ENCODE measurements around the gene COPS9. TPM values are rescaled to one million over a fixed set of nuclear protein-coding genes. Genes with fewer than 3 reads are reported as not detected.
A peak's percentile ranks its signal among the peaks of the same experiment; 100 is the strongest.

COPS9 gene
- 178 and 269 TPM in 2 replicates for total RNA-seq (2014; rRNA removed; shearing (Covaris generic))

DNA sequence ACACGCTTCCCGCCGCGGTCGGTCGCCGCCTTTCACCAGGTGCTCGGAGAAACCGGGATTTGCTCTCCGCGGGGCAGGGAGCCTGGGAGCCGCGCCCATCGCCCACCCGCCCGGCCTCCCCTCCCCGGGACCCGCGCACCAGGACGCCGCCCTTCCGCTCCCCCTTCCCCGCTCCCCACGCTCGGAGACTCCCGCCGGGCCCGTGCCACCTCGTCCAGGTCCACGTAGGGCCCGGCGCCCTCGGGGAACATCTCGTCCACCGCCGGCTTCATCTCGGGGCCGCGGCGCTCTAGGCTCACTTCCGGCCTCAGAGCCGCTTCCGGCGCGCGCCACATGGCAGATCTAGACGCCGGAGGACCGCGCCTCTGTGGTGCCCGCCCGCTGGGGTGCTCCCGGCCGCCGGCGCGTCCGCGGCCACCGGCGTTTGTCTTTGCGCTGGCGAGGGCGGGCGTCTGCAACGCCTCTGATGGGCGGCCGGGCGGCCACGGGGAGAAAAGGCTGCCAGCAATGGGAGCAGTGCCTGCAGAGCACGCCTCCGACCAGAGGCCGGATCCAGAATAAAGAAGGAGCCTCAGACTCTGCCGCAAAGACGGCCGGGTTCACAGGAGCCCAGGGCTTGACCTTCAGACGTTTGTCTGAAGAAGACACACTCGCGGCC, at the start of gene COPS9:
Gene COPS9 (minus strand): TSS at position 293 of the 658 bp plus-strand sequence. CDS start 21 bp downstream, at position 272.
- DNase-seq (ENCODE audit: low spot score): peak; percentile 67

DNA sequence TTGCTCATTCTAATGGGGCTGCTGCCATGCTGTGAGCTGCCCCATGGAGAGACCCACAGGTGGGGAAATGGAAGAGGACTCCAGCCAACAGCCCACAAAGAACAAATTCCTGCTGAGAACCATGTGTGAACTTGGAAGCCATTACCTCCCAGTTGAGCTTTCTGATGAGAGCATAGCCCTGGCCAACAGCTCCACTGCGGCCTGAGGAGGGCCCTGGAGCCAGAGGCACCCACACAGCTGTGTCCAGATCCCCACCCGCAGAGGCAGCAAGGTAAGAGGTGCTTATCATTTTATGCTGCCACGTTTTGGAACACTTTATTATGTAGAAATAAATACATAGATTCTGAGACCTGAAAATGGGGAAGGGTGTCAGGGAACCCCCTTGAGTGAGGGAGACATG, 48.6 kb upstream of the COPS9 start:
- no peak for DNase-seq (ENCODE audit: low spot score)

GRCh38 chr2:240183875-240184590, 47.9 kb upstream of the COPS9 start:
- DNase-seq (ENCODE audit: low spot score): no peak

- no peak for DNase-seq (ENCODE audit: low spot score)
These were observed 47.1 kb upstream of the COPS9 start for GRCh38 chr2:240183006-240183874.

DNA sequence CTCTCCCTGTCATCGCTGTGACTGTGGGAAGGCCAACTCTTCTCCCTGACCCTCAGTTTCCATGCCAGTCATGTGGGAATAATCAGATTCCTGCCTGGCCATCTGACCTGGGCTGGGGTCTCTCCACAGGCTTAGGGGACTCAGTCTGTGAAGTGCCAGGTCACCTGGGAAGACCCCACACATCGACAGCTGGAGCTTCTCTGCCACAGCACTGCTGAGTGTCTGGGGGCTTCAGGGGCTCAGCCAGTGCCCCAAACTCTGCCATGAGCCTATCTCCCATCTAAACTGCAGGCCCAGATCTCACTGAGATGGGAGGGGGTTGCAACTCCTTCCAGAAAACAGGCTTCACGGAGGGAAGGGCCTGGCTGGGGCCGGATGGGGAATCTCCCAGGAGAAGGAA, 46.4 kb upstream of the COPS9 start:
- no peak for DNase-seq (ENCODE audit: low spot score)

DNA sequence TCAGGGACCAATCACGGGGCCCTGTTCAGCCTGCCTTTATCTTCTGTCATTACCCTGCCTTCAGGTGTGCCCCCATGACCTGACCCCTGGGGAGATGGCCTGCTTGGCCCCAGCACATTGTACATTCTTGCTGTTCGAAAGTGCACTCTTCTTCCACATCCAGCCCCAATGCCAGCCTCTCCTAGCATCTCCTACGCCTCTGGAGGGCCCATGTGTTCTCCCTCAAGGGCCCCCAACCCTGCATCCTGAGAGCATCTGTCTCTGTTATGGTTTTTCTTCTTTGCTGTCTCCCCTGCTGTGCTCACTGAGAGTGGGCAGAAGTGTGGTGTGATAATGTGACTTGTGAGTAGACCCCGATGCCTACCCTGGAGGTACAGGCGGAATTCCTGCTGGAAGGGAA, 45.9 kb upstream of the COPS9 start:
- no peak for DNase-seq (ENCODE audit: low spot score)

DNA sequence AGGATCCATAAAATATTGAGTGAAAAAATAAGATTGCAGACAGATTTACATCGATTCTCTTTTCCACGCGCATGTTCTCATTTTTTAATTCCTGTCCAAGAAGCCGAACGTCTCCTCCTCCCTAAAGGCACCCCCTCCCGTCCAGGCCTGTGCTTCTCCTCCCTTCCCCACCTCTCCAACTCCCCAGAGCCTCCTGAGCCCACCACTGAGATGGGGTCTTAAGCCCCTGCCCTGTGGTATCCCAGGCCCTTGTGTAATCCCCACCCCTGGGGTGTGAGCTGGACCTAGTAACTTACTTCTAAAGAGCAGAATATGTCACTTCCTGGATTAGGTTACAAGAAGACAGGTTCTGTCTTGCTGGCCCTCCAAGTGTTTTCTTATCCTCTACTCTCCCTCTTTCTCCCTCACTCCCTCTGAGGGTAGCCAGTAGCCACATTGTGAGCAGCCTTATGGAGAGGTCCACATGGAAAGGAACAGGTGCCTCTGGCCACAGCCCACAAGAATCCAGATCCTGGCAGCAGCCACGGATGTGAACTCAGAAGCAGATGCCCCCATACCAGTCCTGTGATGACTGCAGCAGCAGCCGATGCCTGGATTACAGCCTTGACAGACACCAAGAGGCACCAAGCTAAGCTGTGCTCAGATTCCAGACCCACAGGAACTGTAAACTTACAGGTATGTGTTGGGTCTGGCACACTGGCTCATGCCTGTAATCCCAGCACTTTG, 44.0 kb upstream of the COPS9 start:
- DNase-seq (ENCODE audit: low spot score): no peak

- no peak for DNase-seq (ENCODE audit: low spot score)
These were observed 43.2 kb upstream of the COPS9 start for GRCh38 chr2:240179186-240179815.

DNA sequence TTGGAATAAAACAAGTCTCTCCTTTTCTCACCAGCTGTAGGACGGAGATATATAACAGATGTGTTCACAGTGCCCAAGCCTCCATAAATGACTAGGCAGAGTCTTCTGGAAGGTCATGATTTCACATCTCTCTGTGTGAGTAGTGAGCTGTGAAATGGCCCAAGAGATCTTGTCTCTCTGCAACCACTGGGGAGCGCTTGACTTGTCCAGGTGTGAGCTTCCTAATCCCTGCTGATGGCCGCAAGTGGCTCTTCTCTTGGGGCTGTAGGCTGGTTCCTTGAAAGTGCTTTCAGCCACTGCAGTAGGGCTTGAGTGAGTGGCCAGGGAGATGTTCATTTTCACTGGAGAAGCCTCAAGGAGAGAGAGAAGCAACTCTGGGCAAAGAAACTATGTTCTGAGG, 42.5 kb upstream of the COPS9 start:
- DNase-seq (ENCODE audit: low spot score): no peak

GRCh38 chr2:240174496-240174895, 38.4 kb upstream of the COPS9 start:
- DNase-seq (ENCODE audit: low spot score): no peak

GRCh38 chr2:240172071-240172895, 36.2 kb upstream of the COPS9 start:
- DNase-seq (ENCODE audit: low spot score): no peak

GRCh38 chr2:240170883-240171282, 34.8 kb upstream of the COPS9 start:
- no peak for DNase-seq (ENCODE audit: low spot score)

DNA sequence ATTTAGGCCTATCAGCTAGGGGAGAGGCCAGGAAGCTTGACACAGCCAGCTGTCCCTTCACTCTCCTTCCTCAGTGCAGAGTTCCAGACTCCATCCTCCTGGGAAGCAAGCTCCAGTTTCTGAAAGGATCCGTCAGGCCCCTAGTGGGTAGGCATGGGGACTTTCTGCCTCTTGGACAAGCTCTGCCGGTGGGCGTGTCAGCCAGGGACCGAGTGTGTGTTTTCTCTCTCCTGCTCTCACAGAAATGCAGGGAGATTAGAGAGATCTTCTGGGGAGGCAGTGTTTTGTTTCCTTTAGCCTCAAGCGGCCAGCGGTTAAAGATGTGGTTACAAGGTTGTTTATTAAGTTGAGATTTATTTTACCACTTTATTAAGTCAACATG, 34.2 kb upstream of the COPS9 start:
- no peak for DNase-seq (ENCODE audit: low spot score)

DNA sequence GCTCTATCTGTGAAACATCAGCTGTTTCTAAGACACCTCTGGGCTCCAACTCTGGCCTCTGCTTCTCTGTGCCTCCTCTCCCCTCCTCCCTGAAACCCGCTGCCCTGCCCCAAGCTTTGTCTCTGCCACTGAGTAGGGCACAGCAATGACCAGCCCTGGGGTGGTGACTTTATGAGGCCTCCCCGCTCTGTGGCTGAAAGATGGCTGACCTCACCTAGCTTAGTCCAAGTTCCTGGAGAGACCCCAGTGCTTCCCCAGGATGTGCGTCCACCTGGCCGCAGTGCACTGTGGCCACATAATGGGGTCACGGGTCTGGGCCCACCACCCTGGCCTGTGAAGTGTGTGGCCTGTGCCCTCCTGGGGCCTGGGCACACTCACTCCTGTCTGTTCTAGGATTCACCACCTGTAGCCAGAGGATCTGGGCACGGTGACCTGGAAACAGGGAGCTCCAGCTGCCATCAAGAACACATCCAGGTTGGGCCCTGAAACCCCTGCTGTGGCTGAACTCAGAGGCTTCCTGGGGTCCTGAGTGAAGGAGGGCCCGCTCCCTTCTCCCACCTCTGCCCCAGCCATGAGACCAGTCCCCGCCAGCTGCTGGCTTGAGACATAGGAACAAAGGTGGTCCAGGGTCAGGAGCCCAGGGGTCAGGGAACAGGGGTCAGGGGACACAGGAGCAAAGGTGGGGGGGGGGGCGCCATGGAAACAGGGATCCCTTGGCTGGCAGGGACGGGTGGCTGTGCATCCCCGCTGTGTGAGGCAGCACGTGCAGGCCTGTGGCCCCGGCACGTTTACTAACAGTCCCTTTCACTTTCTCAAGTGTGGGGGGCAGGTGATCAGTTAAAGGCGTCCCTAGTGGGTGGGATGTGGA, 33.6 kb upstream of the COPS9 start:
- no peak for DNase-seq (ENCODE audit: low spot score)

- no peak for DNase-seq (ENCODE audit: low spot score)
These were observed 32.6 kb upstream of the COPS9 start for GRCh38 chr2:240168546-240169361.

DNA sequence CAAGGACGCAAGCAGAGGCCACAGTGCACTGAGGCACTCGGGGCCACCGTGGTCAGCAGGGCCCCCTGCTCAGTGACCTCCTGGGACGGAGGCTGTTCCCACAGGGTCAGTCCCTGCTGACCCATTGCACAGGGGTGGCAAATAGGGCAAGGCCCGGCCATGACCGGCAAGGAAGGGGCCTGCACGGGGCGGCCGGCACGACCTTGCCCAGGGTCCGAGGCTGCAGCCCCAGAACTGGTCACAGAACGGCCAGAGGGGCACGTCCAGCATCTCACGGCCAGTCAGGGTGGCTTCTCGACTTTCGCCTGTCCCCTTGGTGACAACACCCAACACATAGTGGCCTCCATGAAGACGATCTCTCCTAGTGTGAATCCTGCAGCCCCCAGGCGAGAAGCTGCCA, 31.9 kb upstream of the COPS9 start:
- no peak for DNase-seq (ENCODE audit: low spot score)

GRCh38 chr2:240167588-240167880, 31.4 kb upstream of the COPS9 start:
- no peak for DNase-seq (ENCODE audit: low spot score)

DNA sequence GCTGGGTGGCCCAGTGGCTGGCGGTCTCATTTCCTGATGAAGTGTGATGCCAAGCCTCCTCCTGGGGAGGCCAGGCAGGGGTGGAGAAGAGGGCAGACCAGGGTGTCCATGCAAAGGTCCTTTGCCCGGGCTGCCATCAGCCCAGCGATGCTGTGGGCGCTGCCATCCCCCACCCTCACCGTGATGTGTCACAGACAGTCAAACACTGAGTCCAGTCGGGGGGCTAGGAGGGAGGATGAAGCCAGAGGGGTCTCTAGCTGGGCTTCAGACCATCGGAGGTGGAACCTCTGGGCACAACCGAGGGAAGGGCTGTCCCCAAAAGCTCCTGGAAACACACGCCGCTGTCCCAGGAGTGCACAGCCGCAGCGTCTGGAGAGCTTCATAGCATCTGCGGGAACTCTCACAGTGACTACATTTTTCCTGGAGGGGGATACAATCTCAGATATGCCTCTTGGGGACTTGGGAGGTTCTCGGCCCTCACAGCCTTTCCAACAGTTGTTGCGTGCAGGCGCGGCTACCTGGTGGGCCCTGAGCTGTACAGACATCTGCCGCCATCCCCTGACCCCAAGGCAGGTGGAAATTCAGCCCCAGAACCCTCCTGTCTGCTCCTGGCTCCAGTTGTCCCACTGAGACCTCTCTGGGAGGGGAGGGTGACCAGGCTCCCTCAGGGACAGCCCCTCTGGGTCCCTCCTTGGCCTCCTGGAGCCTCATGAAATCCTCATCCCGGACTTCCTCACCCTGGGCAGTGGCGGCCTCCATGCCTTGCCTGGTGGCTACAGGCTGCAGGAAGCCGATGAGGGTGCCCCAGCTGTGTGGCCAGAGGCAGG, 30.9 kb upstream of the COPS9 start:
- DNase-seq (ENCODE audit: low spot score): no peak
